ENCODE data around the gene CSKMT.

DNA sequence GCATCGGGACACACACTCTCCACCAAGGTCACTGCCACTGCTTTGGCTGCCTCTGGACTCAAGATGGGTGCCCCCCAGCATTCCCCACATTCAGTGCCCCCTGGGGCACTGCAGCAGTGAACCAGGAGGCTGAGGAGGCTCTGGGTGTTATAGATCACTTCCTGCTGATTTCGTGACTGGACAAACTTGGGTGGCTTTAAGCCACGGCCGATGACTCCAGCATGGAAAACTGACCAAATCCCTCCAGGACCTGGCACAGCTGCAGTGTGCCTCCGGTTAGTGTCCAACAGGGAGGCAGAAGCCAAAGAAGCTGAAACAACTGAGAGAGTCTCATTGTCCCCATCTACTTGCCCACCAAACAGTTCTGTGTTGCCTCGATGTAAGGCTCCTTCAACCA, 17.5 kb upstream of the CSKMT start:
- no peak for TF ChIP-seq POLR2A (IDR thresholded peaks at IDR 0.05)
- TF ChIP-seq, protein P1, sequence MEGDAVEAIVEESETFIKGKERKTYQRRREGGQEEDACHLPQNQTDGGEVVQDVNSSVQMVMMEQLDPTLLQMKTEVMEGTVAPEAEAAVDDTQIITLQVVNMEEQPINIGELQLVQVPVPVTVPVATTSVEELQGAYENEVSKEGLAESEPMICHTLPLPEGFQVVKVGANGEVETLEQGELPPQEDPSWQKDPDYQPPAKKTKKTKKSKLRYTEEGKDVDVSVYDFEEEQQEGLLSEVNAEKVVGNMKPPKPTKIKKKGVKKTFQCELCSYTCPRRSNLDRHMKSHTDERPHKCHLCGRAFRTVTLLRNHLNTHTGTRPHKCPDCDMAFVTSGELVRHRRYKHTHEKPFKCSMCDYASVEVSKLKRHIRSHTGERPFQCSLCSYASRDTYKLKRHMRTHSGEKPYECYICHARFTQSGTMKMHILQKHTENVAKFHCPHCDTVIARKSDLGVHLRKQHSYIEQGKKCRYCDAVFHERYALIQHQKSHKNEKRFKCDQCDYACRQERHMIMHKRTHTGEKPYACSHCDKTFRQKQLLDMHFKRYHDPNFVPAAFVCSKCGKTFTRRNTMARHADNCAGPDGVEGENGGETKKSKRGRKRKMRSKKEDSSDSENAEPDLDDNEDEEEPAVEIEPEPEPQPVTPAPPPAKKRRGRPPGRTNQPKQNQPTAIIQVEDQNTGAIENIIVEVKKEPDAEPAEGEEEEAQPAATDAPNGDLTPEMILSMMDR (IDR thresholded peaks at IDR 0.05) = no peak
- TF ChIP-seq POLR2AphosphoS5 (IDR thresholded peaks at IDR 0.05) = no peak
